GM10248 (cell line): ENCODE measurements around the gene THOC6.

ENCODE experiments used
- CTCF ChIA-PET: fragments of 300-600 bp; sonication (Branson Sonifier 250); formaldehyde crosslinking; extraction: SDS; loops from one replicate; lab custom pipeline; 2021; ENCODE audit warnings: antibody characterized with exemption; lab: Yijun Ruan, JAX
- POLR2A ChIA-PET: fragments of 350-650 bp; sonication (Branson Sonifier 250); formaldehyde crosslinking; extraction: SDS; loops from one replicate; lab custom pipeline; 2020; ENCODE audit warnings: antibody characterized with exemption; lab: Yijun Ruan, JAX
- DNase-seq: peaks from one replicate; pipeline ENCODE4 v3.0.0; 2012; ENCODE audit errors: extremely low spot score
- CTCF ChIP-seq: IDR thresholded peaks from 2 replicates; pipeline ENCODE4 v1.5.1; 2012; ENCODE audit warnings: mild to moderate bottlenecking, low read depth; ENCODE audit errors: extremely low read depth, missing control alignments, control extremely low read depth

Gene THOC6

GRCh38 chr16:2977440-2977839, 46.4 kb upstream of the THOC6 start:
- no peak for TF ChIP-seq CTCF
- ChIA-PET CTCF (interaction anchor here (0.7 to 2.9 kb wide), 7 partner anchors 8 to 109 kb away, joined by 3 to 13 read pairs (median 4); partner anchors contain the start of gene PAQR4), POLR2A (no interaction called here)
- no peak for DNase-seq

GRCh38 chr16:2979669-2980226, 44.1 kb upstream of the THOC6 start:
- no peak for DNase-seq
- ChIA-PET POLR2A (no interaction called here), CTCF (interaction anchor here (1.5 to 2.9 kb wide), 3 partner anchors 9 to 18 kb away, joined by 7 to 13 read pairs (median 9); partner anchors contain the start of gene PAQR4)
- TF ChIP-seq CTCF = no peak

- DNase-seq = peak; percentile 100
- POLR2A ChIA-PET = interaction anchor here (0.5 to 1.0 kb wide), 2 partner anchors 10 to 15 kb away, joined by 3 to 6 read pairs; no protein-coding TSS in a partner anchor
- CTCF ChIA-PET = interaction anchor here (1.1 to 3.3 kb wide), 6 partner anchors 11 to 51 kb away, joined by 3 to 13 read pairs (median 6); partner anchors contain the start of gene PAQR4
- TF ChIP-seq CTCF = no peak
These were observed 43.3 kb upstream of the THOC6 start, which contains the start of gene PKMYT1 for GRCh38 chr16:2980227-2981176. PKMYT1 (minus strand) TSS chr16:2980446; CDS start chr16:2979657, 789 bp downstream.

GRCh38 chr16:2981177-2981898, 42.5 kb upstream of the THOC6 start:
- TF ChIP-seq CTCF = no peak
- DNase-seq = no peak
- ChIA-PET POLR2A (interaction anchor here (1.0 kb wide), 1 partner anchor 11 kb away, joined by 3 read pairs; no protein-coding TSS in a partner anchor), CTCF (interaction anchor here (1.1 to 3.3 kb wide), 6 partner anchors 12 to 50 kb away, joined by 3 to 13 read pairs (median 4); partner anchors contain the start of gene PAQR4)

- ChIA-PET CTCF (interaction anchor here (1.1 to 3.3 kb wide), 7 partner anchors 12 to 208 kb away, joined by 3 to 13 read pairs (median 4); partner anchors contain the start of gene PAQR4), POLR2A (no interaction called here)
- no peak for TF ChIP-seq CTCF
- no peak for DNase-seq
These were observed 42.0 kb upstream of the THOC6 start for GRCh38 chr16:2981899-2982250.
